ENCODE data around the gene C6orf132.

DNA sequence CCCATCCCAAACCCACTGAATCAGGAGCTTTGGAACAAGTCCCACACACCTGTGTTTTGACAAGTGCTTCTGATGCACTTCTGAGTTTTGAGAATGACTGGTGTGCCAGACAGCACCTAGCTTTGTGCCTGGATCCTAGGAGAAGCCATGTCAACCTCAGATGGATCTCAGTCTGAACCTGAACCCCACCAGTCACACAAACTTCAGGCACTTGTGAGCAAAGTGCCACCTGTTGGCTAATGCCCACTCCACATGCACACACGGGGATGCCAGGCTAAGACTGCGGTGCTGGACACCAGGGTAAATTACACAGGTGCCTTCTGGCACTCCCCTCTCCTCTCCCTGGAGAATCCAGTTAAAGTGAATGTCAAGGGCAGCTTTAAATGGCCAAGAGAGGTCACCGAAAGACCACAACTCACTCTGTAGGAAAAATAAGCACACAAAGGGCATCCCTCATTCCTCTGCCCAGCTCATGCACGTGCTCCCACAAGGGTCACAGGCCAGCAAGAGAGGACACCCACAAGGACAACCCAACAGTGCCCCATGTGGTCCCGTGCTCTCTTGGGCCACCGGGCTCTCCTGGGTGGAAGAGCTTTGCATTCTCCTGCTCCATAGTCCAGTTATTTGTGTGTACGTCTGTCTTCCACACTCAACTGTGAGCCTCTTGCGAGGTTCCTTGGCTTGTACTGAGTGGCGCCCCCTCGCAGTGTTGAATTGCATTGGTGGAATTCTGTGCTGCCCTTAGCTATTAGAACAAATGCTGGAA, 46.5 kb downstream of the C6orf132 start:
- TF ChIP-seq, protein P1, sequence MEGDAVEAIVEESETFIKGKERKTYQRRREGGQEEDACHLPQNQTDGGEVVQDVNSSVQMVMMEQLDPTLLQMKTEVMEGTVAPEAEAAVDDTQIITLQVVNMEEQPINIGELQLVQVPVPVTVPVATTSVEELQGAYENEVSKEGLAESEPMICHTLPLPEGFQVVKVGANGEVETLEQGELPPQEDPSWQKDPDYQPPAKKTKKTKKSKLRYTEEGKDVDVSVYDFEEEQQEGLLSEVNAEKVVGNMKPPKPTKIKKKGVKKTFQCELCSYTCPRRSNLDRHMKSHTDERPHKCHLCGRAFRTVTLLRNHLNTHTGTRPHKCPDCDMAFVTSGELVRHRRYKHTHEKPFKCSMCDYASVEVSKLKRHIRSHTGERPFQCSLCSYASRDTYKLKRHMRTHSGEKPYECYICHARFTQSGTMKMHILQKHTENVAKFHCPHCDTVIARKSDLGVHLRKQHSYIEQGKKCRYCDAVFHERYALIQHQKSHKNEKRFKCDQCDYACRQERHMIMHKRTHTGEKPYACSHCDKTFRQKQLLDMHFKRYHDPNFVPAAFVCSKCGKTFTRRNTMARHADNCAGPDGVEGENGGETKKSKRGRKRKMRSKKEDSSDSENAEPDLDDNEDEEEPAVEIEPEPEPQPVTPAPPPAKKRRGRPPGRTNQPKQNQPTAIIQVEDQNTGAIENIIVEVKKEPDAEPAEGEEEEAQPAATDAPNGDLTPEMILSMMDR (IDR thresholded peaks at IDR 0.05) = no peak
- no peak for TF ChIP-seq POLR2A (IDR thresholded peaks at IDR 0.05)

Measured in adrenal gland (tissue), 5 donors.